Measurements from ENCODE around the gene SPDYE16.
"Not testable (repeated sequence)": the region's sequence is repeated elsewhere in the genome, so short reads cannot be mapped to it uniquely, and the experiment has no call there.

The SPDYE16 gene

DNA sequence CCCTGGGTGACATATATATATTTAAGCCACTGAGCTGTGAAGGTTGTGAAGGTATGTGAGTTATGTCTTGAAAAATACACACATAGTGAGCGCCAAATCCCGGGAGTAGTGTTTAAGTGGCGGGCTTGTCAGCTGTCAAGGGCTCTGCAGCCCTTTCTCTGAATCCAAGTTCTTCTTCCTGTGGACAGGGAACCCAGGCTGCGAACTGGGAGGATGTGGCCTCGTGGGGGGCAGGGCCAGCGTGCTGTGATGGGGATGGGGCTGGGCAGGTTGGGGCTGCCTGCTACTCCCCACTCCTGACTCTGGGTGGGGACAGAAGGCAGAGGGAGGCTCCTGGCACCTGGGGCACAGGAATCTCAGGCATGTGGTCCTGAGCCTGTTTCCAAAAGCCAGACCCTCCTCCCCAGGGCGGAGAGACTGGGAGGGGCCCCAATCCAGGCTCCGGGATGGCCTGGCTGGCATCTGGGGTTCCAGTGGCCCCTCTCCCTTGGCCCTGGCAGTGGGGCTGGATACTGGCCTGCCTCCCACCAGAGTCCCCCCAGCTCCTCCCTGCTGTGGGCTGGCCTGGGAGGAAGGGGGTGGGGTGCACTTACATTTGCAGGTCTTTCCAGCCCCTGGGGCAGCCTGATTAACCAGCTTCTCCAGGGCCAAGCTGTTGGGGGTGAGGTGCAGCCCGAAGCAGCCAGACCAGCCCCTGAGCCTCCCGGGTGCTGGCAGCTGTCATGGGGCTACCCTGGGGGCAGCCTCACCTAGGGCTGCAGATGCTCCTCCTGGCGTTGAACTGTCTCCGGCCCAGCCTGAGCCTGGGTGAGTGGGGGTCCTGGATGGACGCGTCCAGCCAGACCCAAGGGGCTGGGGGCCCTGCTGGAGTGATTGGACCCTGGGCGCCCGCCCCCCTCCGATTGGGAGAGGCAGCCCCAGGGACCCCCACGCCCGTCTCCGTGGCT, 32.9 kb downstream of the SPDYE16 start, which contains the start of gene UPK3B:
UPK3B (plus strand) TSS at position 622 of the 947 bp plus-strand sequence; CDS start at position 723, 101 bp downstream.
- no peak within 1 kb of the TSS for H3K4me3 ChIP-seq (ENCODE audit: low read depth, low read length)
- TF ChIP-seq, protein P1, sequence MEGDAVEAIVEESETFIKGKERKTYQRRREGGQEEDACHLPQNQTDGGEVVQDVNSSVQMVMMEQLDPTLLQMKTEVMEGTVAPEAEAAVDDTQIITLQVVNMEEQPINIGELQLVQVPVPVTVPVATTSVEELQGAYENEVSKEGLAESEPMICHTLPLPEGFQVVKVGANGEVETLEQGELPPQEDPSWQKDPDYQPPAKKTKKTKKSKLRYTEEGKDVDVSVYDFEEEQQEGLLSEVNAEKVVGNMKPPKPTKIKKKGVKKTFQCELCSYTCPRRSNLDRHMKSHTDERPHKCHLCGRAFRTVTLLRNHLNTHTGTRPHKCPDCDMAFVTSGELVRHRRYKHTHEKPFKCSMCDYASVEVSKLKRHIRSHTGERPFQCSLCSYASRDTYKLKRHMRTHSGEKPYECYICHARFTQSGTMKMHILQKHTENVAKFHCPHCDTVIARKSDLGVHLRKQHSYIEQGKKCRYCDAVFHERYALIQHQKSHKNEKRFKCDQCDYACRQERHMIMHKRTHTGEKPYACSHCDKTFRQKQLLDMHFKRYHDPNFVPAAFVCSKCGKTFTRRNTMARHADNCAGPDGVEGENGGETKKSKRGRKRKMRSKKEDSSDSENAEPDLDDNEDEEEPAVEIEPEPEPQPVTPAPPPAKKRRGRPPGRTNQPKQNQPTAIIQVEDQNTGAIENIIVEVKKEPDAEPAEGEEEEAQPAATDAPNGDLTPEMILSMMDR (IDR thresholded peaks at IDR 0.05; ENCODE audit: insufficient read depth, low read length, missing control alignments) = no peak
- no peak for DNase-seq (ENCODE audit: low read depth, low spot score)
- POLR2A ChIA-PET = no interaction called here
- CTCF ChIA-PET = no interaction called here

DNA sequence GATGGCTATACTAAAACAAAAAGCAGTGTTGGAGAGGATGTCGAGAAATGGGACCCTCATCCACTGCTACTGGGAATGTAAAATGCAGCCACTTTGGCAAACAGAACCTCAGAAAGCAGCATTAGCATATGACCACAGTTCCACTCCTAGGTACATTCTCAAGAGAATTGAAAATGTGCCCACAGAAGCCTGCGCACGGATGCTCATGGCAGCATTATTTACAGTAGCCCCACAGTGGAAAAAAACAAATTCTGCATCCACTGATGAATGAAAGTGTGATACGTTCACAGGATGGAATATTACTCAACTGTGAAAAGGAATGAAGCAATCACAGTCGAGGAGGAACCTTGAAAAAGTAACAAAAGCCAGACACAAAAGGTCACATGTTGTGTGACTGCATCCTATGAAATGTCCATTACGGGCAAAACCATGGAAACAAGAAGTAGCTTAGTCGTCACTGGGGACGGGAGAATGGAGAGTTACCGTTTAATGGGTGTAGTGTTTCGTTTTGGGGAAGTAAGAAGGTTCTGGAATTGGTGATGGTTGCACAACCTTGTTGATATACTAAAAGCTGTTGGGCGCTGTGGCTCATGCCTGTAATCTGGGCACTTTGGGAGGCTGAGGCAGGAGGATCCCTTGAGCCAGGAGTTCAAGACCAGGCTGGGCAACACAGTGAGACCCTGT, 35.2 kb downstream of the SPDYE16 start:
- no peak overlapping the region for H3K4me3 ChIP-seq (ENCODE audit: low read depth, low read length)
- DNase-seq (ENCODE audit: low read depth, low spot score) = no peak
- CTCF ChIA-PET = no interaction called here
- TF ChIP-seq, protein P1 (IDR thresholded peaks at IDR 0.05; ENCODE audit: insufficient read depth, low read length, missing control alignments) = no peak
- POLR2A ChIA-PET = no interaction called here

DNA sequence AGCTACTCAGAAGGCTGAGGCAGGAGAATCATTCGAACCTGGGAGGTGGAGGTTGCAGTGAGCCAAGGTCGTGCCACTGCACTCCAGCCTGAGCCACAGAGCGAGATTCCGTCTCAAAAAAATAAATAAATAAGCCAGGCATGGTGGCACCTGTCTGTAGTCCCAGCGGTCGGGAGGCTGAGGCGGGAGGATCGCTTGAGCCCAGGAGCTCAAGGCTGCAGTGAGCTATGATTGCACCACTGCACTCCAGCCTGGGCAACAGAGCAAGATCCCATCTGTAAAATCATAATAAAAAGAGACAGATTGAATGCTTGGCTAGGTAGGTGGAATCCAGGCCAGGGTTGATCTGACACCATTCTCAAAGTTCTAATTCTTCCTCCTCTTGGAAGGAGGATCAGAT, 36.5 kb downstream of the SPDYE16 start:
- POLR2A ChIA-PET; DNase-seq (ENCODE audit: low read depth, low spot score); H3K4me3 ChIP-seq (ENCODE audit: low read depth, low read length): not testable (repeated sequence)
- CTCF ChIA-PET = interaction anchor here (1.7 kb wide), 1 partner anchor 329 kb away, joined by 5 read pairs; no protein-coding TSS in a partner anchor

DNA sequence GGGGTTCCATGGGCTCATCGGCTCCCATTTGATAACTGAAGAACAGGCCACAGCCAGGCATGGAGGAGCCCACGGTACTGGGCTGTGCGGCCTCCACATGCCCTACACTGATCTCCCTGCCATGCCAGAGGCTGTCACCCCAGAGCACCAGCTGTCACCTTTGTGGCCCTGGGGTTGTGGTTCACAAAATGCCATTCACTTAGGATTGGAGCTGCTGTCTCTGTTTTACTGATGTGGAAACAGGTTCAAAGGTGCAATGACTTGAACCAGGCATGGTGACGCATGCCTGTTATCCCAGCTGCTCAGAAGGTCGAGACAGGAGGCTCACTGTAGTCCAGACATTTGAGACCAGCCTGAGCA, 37.0 kb downstream of the SPDYE16 start:
- POLR2A ChIA-PET = no interaction called here
- TF ChIP-seq, protein P1 (IDR thresholded peaks at IDR 0.05; ENCODE audit: insufficient read depth, low read length, missing control alignments) = no peak
- H3K4me3 ChIP-seq (ENCODE audit: low read depth, low read length) = no peak overlapping the region
- no peak for DNase-seq (ENCODE audit: low read depth, low spot score)
- CTCF ChIA-PET = interaction anchor here (1.7 kb wide), 1 partner anchor 328 kb away, joined by 5 read pairs; no protein-coding TSS in a partner anchor

DNA sequence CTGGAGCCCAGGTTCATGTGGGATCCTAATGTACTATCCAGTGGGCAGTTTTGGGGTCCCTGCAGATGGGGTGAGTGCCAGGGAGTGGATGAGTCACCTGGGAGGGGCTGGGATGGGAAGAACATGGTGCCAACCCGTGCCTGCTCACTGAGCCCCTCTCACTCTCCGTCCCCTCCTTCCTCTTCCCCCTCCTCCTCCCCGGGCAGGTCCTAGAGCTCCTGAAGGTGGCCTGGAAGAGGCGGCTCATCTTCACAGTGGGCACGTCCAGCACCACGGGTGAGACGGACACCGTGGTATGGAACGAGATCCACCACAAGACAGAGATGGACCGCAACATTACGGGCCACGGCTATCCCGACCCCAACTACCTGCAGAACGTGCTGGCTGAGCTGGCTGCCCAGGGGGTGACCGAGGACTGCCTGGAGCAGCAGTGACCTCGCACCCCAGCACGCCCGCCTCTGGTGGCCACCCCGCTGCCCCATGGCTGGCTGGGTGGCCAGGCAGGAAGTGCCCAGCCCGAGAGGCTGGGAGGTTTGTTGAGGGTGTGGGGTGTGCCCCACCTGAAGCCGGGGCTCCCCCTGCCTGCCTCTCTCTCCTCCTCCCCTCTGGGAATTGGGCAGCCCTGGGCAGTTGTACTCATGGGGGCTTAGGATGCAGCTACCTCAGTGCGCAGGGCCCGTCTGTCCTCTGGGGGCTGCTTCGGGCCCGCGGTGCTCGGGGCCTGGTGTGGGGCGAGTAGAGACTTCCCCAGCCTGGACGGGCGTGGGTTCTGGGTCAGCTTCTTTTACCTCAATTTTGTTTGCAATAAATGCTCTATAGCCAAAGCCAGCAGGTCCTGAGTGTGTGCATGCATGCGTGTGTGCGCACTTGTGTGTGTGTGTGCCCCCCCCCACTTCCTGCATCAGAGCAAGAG, 37.7 kb downstream of the SPDYE16 start:
- CTCF ChIA-PET = interaction anchor here (1.7 kb wide), 1 partner anchor 327 kb away, joined by 5 read pairs; no protein-coding TSS in a partner anchor
- no peak overlapping the region for H3K4me3 ChIP-seq (ENCODE audit: low read depth, low read length)
- TF ChIP-seq, protein P1 (IDR thresholded peaks at IDR 0.05; ENCODE audit: insufficient read depth, low read length, missing control alignments) = no peak
- POLR2A ChIA-PET = no interaction called here
- DNase-seq (ENCODE audit: low read depth, low spot score) = no peak

DNA sequence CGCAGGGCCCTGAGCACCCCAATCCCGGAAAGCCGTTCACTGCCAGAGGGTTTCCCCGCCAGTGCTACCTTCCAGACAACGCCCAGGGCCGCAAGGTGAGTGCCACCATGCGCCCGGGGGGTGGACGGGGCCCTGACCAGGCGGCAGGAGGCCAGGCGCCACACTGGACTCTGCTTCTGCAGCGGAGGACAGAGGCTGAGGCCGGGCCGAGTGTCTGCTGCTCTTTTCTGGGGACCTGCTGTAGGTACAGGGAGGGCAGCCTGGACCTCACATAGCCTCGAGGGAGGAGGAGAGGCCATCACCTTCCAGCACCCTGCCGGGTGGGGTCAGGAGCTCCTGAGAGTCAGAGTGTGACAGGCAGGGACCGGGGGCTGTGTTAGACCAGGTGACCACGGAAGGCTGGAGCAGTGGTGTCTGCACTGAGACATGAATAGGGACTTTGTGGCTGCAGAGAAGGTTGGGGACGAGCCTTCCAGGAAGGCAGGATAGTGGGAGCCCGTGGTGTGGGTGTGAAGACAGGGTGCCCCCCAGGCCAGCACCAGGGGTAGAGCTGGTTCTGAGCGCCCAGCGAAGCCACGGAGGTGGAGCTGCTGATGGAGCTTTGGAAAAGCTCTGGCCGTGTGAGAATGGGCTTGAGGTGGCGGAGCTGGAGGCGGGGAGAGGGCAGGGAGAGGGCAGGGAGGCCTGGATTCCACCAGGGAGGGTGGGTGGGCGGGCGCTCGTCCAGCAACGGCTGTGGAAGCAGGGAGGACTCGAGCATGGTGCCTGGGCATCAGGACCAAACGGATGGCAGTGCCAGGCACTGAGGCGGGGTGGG, 38.5 kb downstream of the SPDYE16 start:
- H3K4me3 ChIP-seq (ENCODE audit: low read depth, low read length); CTCF ChIA-PET; POLR2A ChIA-PET; DNase-seq (ENCODE audit: low read depth, low spot score): not testable (repeated sequence)

DNA sequence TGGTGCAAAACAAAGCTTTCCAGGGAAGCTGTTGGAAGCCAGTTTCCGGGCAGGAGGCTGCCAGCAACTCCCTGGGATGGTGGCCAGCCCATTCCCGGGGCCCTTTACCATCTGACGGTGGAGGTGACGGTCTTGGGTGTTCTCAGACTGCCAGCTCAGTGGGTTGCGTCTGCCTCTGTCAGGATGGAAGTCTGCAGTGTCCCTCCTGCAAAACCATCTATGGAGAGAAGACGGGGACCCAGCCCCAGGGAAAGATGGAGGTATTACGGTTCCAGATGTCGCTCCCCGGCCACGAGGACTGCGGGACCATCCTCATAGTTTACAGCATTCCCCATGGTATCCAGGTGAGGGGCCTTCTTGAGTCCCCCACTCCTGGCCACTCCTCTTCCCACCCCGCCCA, 39.9 kb downstream of the SPDYE16 start:
- CTCF ChIA-PET; H3K4me3 ChIP-seq (ENCODE audit: low read depth, low read length); POLR2A ChIA-PET; DNase-seq (ENCODE audit: low read depth, low spot score): not testable (repeated sequence)

DNA sequence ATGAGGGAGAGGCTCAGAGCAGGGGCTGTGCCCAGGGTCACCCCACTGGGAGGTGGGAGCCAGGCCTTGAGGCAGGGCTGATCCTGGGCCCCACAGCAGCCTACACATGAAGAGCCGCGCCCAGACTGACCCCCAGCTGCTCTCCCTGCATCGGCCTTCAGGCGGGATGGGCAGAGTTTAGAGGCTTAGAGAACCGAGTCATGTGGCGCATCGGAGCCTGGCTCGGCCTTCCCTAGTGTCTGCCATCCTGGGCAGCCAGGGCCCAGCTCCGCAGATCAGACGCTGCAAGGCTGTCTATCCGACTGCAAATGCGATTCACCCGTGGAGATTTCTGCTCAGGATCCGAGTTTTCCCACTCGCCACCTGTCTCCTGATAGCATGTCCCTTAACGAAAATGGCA, 40.3 kb downstream of the SPDYE16 start:
- CTCF ChIA-PET; H3K4me3 ChIP-seq (ENCODE audit: low read depth, low read length); DNase-seq (ENCODE audit: low read depth, low spot score); POLR2A ChIA-PET: not testable (repeated sequence)

DNA sequence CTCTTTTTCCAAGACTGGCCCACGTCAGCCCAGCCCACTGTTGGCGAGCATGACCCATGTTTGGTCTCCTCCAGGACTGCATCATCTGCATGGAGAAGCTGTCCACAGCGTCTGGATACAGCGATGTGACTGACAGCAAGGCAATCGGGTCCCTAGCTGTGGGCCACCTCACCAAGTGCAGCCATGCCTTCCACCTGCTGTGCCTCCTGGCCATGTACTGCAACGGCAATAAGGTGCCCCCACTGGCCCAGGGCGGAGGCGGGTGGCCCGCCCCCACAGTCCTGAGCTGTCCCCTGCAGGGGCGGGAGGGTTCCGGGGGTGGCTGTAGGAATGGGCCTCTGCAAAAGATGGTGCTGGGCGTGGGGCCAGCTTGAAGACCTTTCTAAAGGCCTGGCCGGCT, 40.9 kb downstream of the SPDYE16 start:
- POLR2A ChIA-PET; H3K4me3 ChIP-seq (ENCODE audit: low read depth, low read length); DNase-seq (ENCODE audit: low read depth, low spot score); CTCF ChIA-PET: not testable (repeated sequence)

DNA sequence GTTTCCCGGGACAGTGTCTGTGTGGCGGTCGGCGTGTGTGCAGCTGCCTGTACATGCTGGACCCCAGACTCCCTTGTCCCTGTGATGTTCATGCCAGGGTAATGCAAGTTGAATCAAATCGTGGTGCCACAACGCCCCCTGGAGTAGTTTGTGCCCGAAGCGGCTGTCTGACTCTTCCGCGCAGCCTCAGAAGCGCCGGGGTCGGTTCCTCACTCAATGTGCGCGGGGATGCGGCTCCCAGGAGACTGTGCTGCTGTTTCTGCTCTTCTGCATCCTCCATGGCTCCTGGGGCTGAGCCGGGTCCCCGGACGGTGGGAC, 43.2 kb downstream of the SPDYE16 start:
- CTCF ChIA-PET; POLR2A ChIA-PET; H3K4me3 ChIP-seq (ENCODE audit: low read depth, low read length); DNase-seq (ENCODE audit: low read depth, low spot score): not testable (repeated sequence)
